GM21515 (cell line): ENCODE measurements around the gene IL21R.
"Not testable (repeated sequence)": the region's sequence is repeated elsewhere in the genome, so short reads cannot be mapped to it uniquely, and the experiment has no call there.

Experiments used
- ATAC-seq: cut with Tn5 transposase; IDR thresholded peaks from one replicate; pipeline ENCODE4 v1.9.1; 2021; ENCODE audit not compliant: unreplicated experiment

Gene IL21R

DNA sequence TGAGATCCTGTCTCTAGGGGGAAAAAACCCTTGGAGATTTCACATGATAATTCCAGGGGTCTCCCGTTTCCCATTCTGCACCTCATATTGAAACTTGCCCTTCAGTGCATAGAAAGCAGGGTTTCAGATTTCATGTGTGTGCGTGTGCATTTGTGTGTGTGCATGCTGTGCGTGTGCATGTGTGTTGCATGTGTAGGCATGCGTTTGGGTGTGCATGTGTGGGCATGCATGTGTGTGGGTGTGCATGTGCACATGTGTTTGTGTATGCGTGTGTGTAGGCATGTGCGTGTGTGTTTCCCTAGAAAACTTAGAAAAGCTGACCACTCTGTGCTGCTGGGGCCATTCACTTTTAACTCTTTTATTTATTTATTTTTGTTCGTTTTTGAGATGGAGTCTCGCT is 40.0 kb downstream of the IL21R start:
- no peak for ATAC-seq

DNA sequence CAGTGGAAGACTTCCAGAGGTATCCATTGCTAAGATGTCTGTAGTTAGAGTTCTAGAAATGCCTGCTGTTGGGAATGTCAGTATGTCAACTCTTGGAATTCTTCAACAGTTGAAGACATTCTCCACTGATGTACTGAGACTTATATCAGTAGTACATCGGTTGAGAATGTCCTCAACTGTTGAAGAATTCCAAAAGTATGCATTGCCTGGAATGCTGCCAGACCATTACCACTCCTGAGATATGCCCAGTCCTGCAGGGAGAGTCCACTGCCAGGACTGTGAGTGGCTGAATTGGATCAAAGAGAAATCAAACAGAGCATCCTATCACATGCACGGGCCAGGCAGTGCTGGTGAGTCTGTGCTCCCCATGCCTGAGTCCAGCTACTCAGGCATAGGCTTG is 42.0 kb downstream of the IL21R start:
- no peak for ATAC-seq

DNA sequence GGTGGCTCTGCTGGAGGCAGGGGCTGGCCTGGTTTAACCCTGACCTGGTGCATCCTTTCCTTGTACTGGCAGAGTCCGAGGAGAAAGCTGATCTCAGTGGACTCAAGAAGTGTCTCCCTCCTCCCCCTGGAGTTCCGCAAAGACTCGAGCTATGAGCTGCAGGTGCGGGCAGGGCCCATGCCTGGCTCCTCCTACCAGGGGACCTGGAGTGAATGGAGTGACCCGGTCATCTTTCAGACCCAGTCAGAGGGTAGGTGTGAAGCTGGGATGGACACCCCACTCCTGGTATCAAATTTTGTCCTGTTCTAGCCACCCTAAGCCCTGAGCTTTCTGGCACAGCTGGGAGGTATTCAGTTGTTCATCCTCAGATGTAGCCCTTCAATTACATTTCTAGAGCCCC is 42.5 kb downstream of the IL21R start:
- no peak for ATAC-seq

DNA sequence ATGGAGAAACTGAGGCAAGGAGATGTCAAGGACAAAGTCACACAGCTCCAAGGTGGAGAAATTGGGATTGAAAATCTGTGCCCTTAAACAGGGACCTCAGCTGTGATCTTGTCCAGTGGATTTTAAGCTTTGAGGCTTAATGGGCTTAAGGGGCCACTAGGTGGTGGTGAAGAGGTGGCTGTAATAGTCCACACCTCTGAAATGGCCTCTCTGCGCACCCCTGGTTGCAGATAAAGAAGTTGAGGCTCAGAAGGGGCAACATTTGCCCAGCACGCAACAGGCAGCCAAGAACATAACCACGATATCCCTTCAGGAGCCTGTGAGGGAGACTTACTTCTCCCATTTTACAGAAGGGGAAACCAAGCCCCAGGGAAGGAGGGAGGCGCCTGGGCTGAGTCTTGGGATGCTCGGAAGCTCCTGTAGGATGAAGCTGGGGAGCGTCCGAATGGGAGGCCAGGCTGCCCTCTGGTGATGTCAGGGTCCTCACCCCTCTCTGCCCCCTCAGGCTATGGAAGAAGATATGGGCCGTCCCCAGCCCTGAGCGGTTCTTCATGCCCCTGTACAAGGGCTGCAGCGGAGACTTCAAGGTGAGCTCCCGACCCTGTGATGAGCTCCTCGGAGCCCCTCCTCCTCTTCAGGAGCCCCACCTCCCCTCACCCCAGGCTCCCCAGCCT is 43.7 kb downstream of the IL21R start:
- no peak for ATAC-seq

DNA sequence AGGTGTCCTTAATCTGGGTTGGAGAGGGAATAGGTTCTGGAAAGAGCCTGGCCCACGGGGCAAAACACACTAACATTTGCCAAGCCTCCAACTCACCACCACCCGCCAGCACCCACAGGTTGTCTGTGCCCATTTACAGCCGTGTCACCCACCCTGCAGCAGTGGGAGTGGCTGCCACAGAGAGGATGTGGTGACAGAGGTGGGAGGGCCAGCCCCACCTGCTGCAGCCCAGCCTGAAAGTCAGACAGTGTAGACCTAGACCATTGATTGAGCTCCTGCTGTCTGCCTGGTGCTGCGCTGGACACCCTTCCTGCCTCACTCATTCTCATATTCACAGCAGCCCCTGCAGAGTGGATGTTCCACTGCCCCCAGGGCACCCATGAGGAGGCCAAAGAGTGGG is 44.7 kb downstream of the IL21R start:
- ATAC-seq = no peak

DNA sequence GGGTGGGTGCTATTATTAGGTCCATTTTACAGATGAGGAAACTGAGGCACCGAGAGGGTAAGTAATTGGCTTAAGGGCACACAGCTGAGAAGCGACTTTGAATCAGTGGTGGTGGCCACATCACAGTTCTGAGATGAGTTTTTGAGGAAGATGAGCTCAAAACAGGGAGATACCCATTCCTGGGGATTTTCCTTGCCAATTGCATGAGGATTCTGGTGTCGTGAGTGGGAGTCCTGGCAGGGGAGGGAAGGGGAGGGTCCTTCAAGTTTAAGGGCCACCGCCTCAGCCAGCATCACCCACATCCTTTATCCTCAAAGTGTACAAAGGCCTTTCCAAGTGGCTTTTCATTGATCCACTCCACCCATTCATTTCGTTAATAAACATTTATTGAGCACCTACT is 45.3 kb downstream of the IL21R start:
- ATAC-seq = no peak

DNA sequence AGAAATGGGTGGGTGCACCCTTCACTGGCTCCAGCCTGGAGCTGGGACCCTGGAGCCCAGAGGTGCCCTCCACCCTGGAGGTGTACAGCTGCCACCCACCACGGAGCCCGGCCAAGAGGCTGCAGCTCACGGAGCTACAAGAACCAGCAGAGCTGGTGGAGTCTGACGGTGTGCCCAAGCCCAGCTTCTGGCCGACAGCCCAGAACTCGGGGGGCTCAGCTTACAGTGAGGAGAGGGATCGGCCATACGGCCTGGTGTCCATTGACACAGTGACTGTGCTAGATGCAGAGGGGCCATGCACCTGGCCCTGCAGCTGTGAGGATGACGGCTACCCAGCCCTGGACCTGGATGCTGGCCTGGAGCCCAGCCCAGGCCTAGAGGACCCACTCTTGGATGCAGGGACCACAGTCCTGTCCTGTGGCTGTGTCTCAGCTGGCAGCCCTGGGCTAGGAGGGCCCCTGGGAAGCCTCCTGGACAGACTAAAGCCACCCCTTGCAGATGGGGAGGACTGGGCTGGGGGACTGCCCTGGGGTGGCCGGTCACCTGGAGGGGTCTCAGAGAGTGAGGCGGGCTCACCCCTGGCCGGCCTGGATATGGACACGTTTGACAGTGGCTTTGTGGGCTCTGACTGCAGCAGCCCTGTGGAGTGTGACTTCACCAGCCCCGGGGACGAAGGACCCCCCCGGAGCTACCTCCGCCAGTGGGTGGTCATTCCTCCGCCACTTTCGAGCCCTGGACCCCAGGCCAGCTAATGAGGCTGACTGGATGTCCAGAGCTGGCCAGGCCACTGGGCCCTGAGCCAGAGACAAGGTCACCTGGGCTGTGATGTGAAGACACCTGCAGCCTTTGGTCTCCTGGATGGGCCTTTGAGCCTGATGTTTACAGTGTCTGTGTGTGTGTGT is 46.8 kb downstream of the IL21R start:
- ATAC-seq = no peak

DNA sequence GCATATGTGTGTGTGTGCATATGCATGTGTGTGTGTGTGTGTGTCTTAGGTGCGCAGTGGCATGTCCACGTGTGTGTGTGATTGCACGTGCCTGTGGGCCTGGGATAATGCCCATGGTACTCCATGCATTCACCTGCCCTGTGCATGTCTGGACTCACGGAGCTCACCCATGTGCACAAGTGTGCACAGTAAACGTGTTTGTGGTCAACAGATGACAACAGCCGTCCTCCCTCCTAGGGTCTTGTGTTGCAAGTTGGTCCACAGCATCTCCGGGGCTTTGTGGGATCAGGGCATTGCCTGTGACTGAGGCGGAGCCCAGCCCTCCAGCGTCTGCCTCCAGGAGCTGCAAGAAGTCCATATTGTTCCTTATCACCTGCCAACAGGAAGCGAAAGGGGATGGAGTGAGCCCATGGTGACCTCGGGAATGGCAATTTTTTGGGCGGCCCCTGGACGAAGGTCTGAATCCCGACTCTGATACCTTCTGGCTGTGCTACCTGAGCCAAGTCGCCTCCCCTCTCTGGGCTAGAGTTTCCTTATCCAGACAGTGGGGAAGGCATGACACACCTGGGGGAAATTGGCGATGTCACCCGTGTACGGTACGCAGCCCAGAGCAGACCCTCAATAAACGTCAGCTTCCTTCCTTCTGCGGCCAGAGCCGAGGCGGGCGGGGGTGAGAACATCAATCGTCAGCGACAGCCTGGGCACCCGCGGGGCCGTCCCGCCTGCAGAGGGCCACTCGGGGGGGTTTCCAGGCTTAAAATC is 47.6 kb downstream of the IL21R start:
- ATAC-seq = peak; percentile 40

DNA sequence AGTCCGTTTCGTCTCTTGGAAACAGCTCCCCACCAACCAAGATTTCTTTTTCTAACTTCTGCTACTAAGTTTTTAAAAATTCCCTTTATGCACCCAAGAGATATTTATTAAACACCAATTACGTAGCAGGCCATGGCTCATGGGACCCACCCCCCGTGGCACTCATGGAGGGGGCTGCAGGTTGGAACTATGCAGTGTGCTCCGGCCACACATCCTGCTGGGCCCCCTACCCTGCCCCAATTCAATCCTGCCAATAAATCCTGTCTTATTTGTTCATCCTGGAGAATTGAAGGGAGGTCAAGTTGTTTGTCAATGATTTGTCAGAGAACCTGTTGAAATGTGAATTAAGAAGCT is 48.2 kb downstream of the IL21R start:
- ATAC-seq = no peak

DNA sequence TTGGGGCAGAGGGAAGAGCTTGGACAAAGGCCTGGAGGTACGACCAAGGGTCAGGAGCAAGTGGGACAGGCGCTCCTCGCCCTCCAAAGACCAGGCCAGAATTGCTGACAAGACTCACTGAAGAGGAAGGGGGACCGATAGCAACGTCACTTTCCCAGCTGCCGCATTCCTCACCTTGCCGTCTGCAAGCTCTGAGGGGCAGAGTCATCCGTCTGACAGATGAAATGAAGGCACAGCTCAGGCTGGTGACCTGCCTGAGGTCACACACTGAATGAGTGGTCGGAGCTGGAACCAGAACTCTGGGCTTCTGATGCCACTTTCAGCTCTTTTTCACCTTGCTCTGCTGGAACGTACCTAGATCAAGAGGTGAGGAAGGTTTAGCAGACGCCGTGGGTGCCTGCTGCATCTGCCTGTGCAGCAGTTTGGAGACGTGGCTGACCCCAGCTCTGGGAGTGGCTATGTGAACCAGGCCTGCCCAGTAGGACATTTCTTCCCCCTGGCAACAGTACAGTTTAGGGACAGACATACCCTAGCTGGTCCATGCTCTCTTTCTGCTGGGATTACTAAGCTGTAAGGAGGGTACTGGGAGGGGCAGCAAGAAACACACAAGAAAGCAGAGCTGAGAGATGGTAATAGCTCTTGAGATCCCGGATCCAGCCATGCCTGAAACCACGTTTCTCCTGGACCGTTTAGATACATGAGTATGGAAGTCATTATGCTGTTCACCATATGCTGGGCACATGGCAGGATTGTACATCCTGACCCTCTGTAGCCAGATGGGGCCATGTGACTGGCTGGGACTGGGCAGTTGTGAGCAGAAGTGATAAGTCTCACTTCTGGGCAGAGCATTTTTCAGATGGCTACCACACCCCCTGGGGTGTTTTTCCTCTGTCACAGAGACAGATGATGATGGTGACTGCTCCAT is 50.9 kb downstream of the IL21R start:
- no peak for ATAC-seq

DNA sequence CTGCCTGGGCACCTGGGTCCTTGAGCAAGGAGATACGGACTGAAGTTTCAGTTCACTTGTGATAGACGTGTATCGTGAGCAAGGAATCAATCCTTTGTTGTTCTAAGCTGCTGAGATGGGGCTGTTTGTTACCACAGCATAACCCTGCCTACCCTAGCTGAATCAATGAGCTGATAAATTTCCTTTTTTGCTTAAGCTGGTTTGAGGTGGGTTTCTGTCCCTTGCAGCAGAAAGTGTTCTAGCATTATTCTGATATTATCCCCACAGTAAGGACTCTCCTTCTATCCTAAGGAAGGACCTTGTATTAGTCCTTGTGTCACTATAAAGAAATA is 51.5 kb downstream of the IL21R start:
- no peak for ATAC-seq

DNA sequence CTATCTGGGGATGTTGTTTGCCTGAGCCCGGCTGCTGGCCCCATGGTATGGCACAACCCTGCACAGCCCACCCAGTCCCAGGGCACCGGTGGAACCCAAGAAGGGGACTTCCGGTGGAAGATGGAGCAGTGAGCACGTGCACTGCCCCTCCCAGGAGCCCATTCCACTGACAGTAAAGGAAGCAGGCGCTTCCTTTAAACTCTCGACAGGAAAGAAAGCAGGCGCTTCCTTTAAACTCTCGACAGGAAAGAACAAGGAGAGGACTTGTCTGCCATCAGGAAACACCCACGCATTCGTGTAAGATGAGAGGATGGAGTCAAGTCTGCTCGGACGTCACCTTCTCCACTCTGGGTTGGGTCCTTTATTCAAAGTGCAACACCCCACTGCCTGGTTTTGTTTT is 53.7 kb downstream of the IL21R start:
- no peak for ATAC-seq

DNA sequence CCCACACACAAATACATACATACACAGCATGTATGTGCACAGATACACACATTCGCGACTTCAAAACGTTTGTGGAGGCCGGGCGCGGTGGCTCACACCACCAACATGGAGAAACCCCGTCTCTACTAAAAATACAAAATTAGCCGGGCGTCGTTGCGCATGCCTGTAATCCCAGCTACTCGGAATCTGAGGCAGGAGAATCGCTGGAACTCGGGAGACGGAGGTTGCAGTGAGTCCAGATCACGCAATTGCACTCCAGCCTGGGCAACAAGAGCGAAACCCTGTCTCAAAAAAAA is 55.6 kb downstream of the IL21R start:
- ATAC-seq = not testable (repeated sequence)

DNA sequence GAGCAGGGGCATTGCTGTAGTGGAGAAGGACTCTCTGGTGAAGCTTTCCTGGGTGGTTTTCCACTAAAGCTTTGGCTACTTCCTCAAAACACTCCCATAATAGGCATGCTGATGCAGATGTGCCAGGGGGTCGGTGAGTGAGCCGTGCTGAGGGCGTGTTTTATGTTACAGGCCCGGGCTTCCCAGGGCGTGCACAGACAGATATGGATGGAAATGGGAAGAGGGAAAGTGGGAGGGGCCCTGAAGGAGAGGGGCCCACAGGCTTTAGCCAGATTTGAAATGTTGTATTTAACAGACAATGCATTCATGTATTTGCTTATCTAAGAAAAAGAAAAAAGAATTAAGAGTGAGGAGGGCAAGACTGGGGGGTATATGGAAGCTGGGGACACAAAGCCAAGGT is 56.3 kb downstream of the IL21R start:
- ATAC-seq = no peak

DNA sequence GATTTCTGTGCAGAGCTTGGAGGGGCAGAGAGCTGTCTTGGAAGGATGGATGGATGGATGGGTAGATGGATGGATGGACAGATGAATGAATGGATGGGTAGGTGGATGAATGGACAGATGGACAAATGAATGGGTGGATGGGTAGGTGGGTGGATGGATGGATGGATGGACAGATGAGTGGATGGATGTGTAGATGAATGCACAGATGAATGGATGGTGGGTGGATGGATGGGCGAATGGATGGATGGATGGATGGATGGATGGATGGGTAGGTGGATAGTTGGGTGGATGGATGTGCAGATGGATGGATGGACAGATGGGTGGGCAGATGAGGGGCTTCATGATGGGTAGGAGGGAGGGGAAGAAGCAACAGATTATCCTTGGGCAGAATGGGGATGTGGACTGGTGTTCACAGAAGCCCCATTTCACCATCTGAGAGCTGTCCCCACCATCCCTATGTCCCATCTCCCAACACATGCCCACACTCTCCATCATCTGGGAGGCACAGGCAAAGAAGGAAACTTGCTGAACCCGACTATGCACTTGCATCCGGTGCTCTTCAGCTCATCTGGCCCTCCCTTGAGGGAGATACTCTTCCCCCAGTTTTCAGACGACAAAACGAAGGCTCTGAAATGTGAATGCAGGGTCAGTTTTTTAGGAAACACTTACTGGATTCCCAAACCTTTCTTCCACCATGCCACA is 57.2 kb downstream of the IL21R start:
- no peak for ATAC-seq

DNA sequence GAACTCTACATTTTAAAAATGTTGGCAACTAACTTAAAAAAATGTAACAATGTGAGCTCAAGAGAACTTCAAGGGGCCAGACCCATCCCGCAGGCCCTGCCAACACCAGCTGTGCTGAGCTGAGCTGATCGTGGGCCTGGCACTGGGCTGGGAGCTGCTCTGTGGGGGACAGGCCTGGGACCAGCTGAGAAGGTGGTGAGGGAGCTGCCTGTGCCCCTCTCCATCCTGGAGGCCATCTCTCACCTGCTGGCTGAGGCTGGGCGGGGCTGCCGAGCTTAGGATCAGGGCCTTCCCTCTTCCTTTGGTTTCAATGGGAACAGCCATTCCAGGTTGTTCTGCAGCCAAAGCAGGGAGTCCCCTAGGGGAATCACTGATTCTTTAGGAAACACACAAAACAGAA is 58.2 kb downstream of the IL21R start:
- no peak for ATAC-seq

DNA sequence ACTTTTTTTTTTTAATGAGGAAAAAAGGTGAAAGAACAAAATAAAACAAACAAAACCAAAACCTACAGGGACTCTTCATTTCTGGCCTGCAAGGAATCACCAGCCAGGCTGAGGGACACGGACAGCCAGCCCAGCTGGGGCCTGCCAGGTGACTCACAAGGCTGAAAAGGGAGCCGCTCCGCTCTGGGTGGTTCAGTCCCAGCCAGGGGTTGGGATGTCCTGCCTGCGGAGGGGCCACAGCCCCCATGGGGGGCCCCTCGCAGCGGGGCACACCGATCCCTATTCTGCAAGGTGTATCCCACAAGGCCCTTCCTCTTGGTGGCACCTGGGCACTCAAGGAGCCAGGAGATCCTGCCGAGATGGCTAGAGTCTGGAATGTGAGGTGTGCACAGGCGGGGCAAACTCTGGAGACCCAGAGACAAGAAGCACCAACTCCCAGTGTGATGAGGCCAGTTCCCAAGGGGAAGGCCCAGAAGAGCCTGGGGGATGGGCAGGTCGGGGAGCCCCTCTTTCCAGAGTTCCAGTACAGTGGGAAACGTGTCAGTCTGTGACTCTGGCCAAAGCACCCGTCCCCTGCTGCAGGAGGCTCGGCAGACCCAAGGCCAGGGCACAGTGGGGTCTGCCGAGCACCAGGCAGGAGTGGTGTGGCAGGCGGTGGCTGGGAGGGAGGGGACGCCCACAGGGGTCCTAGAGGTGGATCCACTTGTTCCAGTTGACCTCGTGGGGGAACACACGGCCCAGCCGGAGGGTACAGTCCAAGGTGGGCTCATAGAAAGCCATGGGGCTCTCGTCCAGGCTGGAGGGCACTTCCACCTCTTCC is 58.9 kb downstream of the IL21R start:
- ATAC-seq = no peak

DNA sequence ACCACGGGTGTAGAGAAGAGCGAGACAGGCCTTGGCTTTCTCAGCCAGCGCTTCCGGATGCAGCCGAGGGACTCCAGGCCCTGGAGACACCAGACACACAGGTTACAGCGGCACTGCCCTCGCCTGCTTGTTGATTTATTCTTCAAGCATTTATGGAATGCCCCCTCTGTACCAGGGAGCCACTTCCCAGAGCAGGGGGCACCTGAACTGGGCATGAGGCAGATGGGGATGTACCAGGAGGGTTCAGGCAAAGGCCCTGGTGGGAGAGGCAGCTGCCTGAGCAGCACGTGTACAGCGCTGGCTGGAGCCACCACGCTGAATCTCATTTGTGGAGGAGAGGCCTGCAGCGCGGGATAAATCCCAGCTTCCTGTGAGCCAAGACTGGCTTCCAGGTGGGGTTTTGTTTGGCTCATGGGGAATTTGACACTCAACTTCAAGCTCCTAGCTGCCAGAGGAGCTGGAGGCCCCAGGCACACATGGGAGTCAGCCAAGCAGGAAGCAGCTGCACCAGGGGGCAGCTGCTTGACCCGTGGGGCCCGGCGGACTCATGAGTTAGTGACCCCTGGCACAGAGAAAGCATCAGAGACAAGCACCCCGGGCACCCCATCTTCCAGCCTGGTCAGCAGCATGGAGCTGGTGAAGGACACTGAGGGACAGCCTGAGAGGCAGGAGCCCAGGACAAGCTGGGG is 59.7 kb downstream of the IL21R start:
- no peak for ATAC-seq

DNA sequence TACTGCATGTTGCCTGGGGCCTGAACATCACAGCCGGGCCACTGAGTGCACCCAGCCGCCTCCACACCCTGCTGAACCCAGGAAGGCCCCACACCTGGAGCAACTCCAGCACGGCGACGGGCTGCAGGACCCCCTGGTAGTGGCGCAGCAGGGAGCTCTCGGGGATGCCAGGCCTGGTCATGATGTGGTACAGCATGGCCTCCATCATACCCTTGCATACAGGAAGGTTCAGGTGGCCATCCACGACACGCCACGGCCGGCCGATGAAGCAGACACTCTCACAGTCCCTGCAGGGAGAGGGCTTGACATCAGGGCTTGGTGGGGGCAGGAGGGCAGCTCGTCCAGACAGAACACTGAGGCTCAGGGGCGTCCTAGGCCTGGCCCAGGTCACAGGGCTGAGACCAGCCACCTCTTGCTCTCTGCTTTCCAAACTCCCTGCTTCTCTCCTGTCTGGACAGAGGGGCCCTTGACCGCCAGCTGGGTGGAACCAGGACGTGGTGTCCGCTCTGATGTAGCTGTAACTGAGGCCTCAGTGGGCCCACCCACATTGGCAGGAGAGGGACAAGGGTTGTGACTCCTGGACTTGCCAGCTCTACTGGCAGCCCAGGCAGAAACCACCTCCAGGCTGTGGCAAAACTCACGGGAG is 60.3 kb downstream of the IL21R start:
- ATAC-seq = no peak
